Neutrophil (primary cell): ENCODE data around the gene CMSS1.

Experiments used
- H3K27ac ChIP-seq: fragments of 200-600 bp; sonication (generic); 2 replicates; pipeline ENCODE4 v1.5.1; 2016; ENCODE audit warnings: mild to moderate bottlenecking, moderate library complexity
- H3K27me3 ChIP-seq: fragments of 200-600 bp; sonication (generic); 2 replicates; pipeline ENCODE4 v1.6.0; 2016; ENCODE audit warnings: mild to moderate bottlenecking
- H3K36me3 ChIP-seq: fragments of 200-600 bp; sonication (generic); 2 replicates; pipeline ENCODE4 v1.5.1; 2017
- H3K4me1 ChIP-seq, 2 experiments: fragments of 200-600 bp in 1 of 2; sonication (generic) in 1 of 2; 1 replicate in 1 of 2; 2 replicates in 1 of 2; pipeline versions ENCODE4 v1.5.1 to v1.6.1; 2013 to 2016; ENCODE audit warnings: low read depth in 1 of 2, low read length in 1 of 2, mild to moderate bottlenecking in 1 of 2, moderate library complexity in 1 of 2; ENCODE audit not compliant: control insufficient read depth in 1 of 2, insufficient read depth in 1 of 2
- H3K4me3 ChIP-seq, 2 experiments: fragments of 200-600 bp in 1 of 2; sonication (generic) in 1 of 2; 1 replicate in 1 of 2; 2 replicates in 1 of 2; pipeline ENCODE4 v1.5.1; 2013 to 2016; ENCODE audit warnings: low read depth in 1 of 2, low read length in 1 of 2, mild to moderate bottlenecking in 1 of 2, moderate library complexity in 1 of 2
- H3K9me3 ChIP-seq: fragments of 200-600 bp; sonication (generic); 2 replicates; pipeline ENCODE4 v1.5.1; 2016
- TF ChIP-seq, protein P1 (sequence below): fragments of 200-600 bp; sonication (generic); IDR thresholded peaks from 2 replicates; pipeline ENCODE4 v1.5.1; 2016; ENCODE audit warnings: antibody characterized with exemption

CMSS1 gene

DNA sequence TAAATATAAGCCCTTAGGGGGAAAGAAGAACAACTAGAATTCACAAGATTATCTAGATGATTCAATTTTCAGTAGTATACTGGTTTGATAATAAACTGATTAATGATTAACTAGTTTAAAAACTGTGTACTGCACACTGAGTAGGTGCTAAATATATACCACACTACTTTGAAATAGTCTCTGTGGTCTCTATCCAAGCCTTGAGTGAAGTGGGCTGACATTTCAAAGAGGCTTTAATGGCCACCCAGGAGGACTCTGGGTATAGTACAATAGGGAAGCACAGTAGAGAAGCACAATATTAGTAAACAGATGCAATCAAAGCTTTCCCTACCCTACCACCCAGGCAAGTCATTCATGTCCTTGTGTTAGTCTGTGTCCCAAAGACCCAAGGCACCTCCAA, 249.9 kb downstream of the CMSS1 start:
- TF ChIP-seq, protein P1, sequence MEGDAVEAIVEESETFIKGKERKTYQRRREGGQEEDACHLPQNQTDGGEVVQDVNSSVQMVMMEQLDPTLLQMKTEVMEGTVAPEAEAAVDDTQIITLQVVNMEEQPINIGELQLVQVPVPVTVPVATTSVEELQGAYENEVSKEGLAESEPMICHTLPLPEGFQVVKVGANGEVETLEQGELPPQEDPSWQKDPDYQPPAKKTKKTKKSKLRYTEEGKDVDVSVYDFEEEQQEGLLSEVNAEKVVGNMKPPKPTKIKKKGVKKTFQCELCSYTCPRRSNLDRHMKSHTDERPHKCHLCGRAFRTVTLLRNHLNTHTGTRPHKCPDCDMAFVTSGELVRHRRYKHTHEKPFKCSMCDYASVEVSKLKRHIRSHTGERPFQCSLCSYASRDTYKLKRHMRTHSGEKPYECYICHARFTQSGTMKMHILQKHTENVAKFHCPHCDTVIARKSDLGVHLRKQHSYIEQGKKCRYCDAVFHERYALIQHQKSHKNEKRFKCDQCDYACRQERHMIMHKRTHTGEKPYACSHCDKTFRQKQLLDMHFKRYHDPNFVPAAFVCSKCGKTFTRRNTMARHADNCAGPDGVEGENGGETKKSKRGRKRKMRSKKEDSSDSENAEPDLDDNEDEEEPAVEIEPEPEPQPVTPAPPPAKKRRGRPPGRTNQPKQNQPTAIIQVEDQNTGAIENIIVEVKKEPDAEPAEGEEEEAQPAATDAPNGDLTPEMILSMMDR = no peak

DNA sequence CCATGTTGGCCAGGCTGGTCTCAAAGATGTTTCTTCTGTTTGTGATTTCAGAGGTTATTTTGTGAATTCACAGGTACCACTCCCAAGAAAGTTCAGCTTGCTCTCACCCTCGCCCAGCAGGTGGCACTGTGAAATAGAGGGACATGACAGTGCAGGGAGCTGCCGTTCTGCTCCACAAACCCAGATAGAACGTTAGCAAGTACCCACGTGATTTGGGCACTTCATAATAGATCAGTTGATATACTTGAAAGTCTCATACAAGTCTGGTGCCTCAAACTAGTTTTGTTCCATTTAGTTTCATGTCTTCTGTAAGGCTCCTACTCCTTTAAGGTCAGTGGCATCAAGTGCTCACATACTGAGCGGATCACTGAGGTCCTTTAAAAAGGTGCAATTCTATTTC, 251.2 kb downstream of the CMSS1 start:
- Histone ChIP-seq H3K36me3 (no peaks in the 10 kb centered on the region), H3K9me3 (no peaks in the 10 kb centered on the region), H3K27me3 (no peaks in the 10 kb centered on the region), H3K27ac (peak overlapping the region; percentile 72), H3K4me3 (peak overlapping the region in 1 of 2 experiments; percentile 11), H3K4me1 (peaks cover 54 to 56% of the 10 kb centered on the region in 2 experiments)
- TF ChIP-seq, protein P1 = peak; percentile 73

More for the DNA sequence above, 249.9 kb downstream of the CMSS1 start:
- H3K9me3 ChIP-seq = no peaks in the 10 kb centered on the region
- H3K27me3 ChIP-seq = no peaks in the 10 kb centered on the region
- peaks cover 43 to 45% of the 10 kb centered on the region in 2 experiments for H3K4me1 ChIP-seq
- H3K36me3 ChIP-seq = no peaks in the 10 kb centered on the region
- no peak overlapping the region for H3K4me3 ChIP-seq
- no peak overlapping the region for H3K27ac ChIP-seq

DNA sequence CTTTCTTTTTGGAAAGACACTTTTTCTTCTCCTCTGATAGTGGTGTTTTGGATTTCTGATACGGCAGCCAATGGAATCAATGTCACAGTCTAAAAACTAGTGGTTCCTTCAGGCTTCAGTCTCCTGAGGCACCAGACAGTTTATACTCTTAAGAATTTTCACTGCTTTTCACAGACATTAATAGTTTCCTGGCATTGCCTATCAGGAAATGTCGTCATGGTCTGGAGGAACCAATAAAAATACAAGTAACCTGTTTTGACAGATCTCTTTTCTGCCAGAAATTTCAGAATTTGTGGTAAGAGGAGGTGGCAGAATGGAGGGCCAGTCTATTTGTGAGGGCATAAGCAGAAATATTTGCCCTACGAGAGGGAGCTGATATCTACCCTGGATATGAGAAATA, 251.8 kb downstream of the CMSS1 start:
- TF ChIP-seq, protein P1 = no peak
- H3K4me1 ChIP-seq = peaks cover 57 to 58% of the 10 kb centered on the region in 2 experiments
- H3K27ac ChIP-seq = peak overlapping the region; percentile 72

DNA sequence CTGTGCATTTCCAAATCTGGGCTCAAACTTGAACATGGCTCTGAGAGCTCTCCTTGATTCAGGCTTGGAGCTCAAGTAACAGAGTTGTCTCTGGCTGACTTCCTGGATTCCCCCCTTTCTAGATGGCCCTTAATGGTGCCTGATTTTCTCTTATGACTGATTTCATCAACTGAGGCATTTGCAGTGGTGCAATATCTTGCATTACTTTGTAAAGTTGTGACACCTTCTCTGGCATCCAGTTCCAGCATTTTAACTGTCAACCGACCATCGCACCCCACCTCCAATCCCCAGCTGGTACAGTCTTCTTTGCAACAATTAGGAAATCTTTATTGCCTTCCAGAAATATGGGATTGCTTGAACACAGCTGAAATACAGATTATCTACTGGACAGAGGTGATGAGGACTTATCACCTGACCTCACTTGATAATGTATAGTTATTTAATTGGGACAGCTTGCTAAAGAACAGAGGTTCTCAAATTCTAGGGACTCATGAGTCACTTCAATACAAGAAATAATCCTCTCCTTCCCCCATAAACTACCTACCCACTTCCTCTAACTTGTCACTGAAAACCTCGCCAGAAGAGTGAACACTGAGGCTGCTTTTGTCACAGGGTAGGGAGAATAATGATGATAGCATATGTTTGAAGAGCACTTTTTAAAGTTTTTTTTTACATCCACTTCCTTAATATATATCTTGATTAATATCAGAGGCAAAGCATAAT, 254.8 kb downstream of the CMSS1 start:
- Histone ChIP-seq H3K36me3 (no peaks in the 10 kb centered on the region), H3K4me1 (peaks cover 74 to 75% of the 10 kb centered on the region in 2 experiments), H3K9me3 (no peaks in the 10 kb centered on the region), H3K4me3 (peak overlapping the region in 1 of 2 experiments; percentile 47), H3K27me3 (no peaks in the 10 kb centered on the region), H3K27ac (peak overlapping the region; percentile 79)
- TF ChIP-seq, protein P1 = no peak

More for the DNA sequence above, 251.8 kb downstream of the CMSS1 start:
- Histone ChIP-seq H3K9me3 (no peaks in the 10 kb centered on the region), H3K36me3 (no peaks in the 10 kb centered on the region), H3K27me3 (no peaks in the 10 kb centered on the region), H3K4me3 (peak overlapping the region in 1 of 2 experiments; percentile 11)

DNA sequence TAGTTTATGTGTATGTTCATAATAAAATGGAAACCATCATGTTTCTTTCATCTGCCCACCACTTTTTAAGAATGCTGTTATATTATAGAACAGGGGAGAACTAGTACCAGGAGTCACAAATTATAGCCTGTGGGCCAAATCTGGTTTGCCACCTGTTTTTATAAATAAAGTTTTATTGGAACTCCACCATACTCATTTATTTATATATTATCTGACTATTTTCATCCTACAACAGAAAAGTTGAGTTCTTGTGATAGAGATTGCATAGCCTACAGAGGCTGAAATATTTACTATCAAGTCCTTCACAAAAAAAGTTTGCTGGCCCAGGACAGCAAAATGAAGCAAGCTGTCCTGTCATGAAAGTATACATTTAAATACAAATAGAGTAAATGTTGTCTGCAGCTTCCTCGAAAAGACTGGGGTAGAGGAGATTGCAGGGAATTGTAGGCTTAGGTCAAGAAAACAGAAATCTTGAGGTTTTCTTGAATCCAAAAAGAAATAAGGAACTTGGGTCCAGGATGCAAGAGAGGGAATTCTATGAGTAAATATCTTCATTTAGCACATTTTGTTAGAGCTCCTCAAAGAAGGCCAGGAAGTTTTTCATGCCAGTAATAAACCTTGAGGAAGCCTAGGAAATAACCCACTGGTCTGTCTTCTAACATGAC, 255.5 kb downstream of the CMSS1 start:
- peak overlapping the region; percentile 79 for H3K27ac ChIP-seq
- no peaks in the 10 kb centered on the region for H3K9me3 ChIP-seq
- H3K36me3 ChIP-seq = no peaks in the 10 kb centered on the region
- H3K4me3 ChIP-seq = peak overlapping the region; percentile 47 to 50
- H3K27me3 ChIP-seq = no peaks in the 10 kb centered on the region
- TF ChIP-seq, protein P1 = no peak
- H3K4me1 ChIP-seq = peaks cover 74 to 75% of the 10 kb centered on the region in 2 experiments
